ENCODE results near the gene LRRC8C.
"Not testable (repeated sequence)": the region's sequence is repeated elsewhere in the genome, so short reads cannot be mapped to it uniquely, and the experiment has no call there.

LRRC8C gene

GRCh38 chr1:89690595-89690994, 57.7 kb downstream of the LRRC8C start:
- DNase-seq, result no peak
- in situ Hi-C loops (cut with HindIII; ENCODE audit: low pct_ligation_motif_present, low pct_unique_long_range_greater_than_20kb, low sequenced_read_pairs), result no loop called here

- in situ Hi-C loops (cut with HindIII; ENCODE audit: low pct_ligation_motif_present, low pct_unique_long_range_greater_than_20kb, low sequenced_read_pairs), result no loop called here
- no peak for DNase-seq
Observed at GRCh38 chr1:89692601-89693521, 59.9 kb downstream of the LRRC8C start.

DNA sequence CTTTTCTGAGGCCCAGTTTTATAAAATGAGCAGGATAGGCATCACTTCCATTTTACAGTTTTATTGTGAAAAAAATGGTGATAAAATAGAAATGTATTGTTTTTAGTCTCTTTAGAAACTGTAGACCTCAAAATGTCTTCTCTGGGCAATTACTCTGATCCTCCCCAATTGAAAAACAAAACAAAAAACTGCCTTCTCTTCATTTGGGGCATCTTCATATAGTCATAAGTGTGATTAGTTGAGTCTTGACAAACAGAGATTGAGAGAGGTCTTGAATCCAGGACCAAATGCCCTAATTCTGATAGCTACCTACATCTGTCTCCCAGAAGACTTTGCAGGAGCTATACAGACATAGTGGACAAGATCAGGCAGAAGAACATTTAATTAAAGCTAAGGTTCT, 62.9 kb downstream of the LRRC8C start:
- in situ Hi-C loops (cut with HindIII; ENCODE audit: low pct_ligation_motif_present, low pct_unique_long_range_greater_than_20kb, low sequenced_read_pairs), result no loop called here
- DNase-seq, result no peak

DNA sequence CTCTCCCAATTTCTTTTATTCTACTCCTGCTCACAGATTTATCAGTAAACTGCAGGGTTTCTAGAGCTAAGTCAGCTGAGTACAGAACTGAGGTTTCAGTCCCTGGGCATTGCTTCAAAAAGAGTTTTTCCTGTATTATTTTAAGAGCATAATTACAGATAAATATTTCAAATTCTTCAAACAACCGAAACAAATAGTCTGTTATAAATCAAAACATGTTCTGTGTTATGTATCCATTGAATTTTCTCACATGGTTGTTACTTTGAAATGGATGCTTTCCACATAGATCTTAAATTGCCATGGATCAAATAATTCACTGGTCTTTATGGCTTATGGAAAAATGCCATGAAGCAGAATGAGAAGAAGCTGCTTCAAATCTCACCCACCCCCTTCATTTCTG, 64.5 kb downstream of the LRRC8C start:
- in situ Hi-C loops (cut with HindIII; ENCODE audit: low pct_ligation_motif_present, low pct_unique_long_range_greater_than_20kb, low sequenced_read_pairs), result no loop called here
- no peak for DNase-seq

GRCh38 chr1:89698020-89698560, 65.2 kb downstream of the LRRC8C start:
- DNase-seq, result no peak
- in situ Hi-C loops (cut with HindIII; ENCODE audit: low pct_ligation_motif_present, low pct_unique_long_range_greater_than_20kb, low sequenced_read_pairs), result no loop called here

DNA sequence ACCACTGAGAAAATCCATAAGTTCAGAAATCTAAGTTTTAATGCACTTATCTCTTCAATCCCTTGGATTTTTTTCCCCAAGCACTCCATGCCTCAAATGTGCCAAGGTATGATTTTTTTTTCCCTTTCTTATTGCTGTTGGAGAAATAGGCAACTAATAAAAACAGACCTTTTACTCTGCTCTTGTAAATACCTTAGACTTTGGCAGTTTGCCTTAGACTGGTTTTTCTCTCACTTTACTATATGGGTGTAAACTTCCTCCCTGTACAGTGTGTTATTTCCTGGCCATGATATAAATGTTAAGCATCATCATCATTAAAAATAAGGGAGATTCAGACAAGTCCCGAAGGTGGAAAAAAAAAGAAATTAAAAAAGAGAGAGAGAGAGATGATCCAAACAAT, 65.7 kb downstream of the LRRC8C start:
- in situ Hi-C loops (cut with HindIII; ENCODE audit: low pct_ligation_motif_present, low pct_unique_long_range_greater_than_20kb, low sequenced_read_pairs), result no loop called here

GRCh38 chr1:89699451-89699986, 66.6 kb downstream of the LRRC8C start:
- no peak for DNase-seq
- in situ Hi-C loops (cut with HindIII; ENCODE audit: low pct_ligation_motif_present, low pct_unique_long_range_greater_than_20kb, low sequenced_read_pairs), result no loop called here

More for the DNA sequence above, 65.7 kb downstream of the LRRC8C start:
- no peak for DNase-seq

GRCh38 chr1:89701746-89702241, 68.9 kb downstream of the LRRC8C start:
- DNase-seq, result no peak
- in situ Hi-C loops (cut with HindIII; ENCODE audit: low pct_ligation_motif_present, low pct_unique_long_range_greater_than_20kb, low sequenced_read_pairs), result no loop called here

DNA sequence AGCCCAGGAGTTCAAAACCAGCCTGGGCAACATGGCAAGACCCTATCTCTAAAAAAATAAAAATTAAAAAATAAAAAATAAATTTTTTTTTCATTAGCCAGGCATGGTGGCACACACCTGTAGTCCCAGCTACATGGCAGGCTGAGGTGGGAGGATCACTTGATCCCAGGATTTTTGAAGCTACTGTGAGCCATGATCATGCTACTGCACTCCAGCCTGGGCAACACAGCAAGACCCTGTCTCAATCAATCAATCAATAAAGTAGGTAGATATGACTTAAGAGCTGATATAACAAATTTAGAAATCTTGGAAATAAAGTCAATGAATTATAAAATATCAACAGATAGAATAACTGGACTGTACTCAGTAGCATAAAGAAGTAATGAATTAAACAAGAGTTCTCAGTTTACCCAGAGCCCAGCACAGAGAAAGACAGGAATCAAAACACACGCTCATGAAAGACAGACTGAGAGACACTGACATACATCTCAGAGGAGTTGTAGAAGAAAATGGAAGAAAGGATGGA, 69.7 kb downstream of the LRRC8C start:
- no peak for DNase-seq
- in situ Hi-C loops (cut with HindIII; ENCODE audit: low pct_ligation_motif_present, low pct_unique_long_range_greater_than_20kb, low sequenced_read_pairs), result no loop called here

GRCh38 chr1:89703469-89703868, 70.5 kb downstream of the LRRC8C start:
- in situ Hi-C loops (cut with HindIII; ENCODE audit: low pct_ligation_motif_present, low pct_unique_long_range_greater_than_20kb, low sequenced_read_pairs), result no loop called here
- DNase-seq, result no peak

GRCh38 chr1:89704014-89704413, 71.1 kb downstream of the LRRC8C start:
- in situ Hi-C loops (cut with HindIII; ENCODE audit: low pct_ligation_motif_present, low pct_unique_long_range_greater_than_20kb, low sequenced_read_pairs), result no loop called here
- DNase-seq, result no peak

DNA sequence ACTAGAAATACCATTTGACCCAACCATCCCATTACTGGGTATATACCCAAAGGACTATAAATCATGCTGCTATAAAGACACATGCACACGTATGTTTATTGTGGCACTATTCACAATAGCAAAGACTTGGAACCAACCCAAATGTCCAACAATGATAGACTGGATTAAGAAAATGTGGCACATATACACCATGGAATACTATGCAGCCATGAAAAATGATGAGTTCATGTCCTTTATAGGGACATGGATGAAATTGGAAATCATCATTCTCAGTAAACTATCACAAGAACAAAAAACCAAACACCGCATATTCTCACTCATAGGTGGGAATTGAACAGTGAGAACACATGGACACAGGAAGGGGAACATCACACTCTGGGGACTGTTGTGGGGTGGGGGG, 72.0 kb downstream of the LRRC8C start:
- in situ Hi-C loops (cut with HindIII; ENCODE audit: low pct_ligation_motif_present, low pct_unique_long_range_greater_than_20kb, low sequenced_read_pairs); DNase-seq: not testable (repeated sequence)

DNA sequence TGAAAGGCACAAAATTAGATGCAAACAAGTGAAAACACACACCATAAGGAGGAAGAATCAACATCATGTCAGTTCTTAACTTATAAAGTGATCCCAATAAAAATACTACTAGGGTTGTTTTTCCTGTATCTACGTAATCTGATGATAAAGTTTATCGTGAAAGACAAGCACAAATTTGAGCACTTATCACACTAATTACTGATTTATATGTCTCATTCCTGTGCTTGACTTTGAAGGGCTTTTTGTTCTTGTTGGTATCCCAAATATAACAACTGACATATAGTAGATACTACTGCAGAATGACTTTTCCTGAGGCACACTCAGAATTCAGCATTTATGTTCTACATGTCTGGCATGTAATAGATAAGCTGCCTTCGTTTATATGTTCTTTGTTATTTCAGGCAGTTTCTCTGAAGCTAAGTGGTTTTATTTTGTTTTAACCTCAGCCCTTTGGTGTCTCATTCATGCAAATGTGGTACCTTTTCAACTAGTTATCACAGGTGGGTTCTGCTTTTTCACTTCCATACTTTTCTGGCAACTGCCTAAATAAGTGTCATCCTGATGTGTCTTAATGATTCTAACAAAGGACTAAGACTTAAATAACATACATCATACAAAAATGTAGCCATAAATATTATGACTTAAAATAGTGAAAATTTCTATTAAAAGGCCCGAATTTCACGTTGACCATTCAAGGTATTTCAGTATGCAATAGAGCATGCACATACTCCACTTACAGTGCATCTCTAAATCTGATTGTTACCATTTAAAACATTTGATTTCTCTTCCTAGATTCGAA, 73.2 kb downstream of the LRRC8C start:
- in situ Hi-C loops (cut with HindIII; ENCODE audit: low pct_ligation_motif_present, low pct_unique_long_range_greater_than_20kb, low sequenced_read_pairs), result no loop called here
- no peak for DNase-seq

DNA sequence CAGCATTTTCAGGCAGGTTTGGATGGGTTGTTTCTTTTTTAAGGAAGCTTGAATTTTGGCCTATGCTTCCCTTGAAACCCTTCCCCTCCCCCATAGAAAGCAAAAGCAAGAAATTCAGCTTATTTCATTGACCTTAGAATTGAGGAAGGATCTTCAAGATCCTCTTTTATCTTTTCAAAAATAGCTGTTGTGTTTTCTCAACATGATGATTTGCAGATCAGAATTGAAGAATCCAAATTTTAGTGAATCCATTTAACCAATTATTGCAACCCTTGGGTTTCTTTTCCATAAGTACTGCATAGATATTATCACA, 73.7 kb downstream of the LRRC8C start:
- no peak for DNase-seq
- in situ Hi-C loops (cut with HindIII; ENCODE audit: low pct_ligation_motif_present, low pct_unique_long_range_greater_than_20kb, low sequenced_read_pairs), result no loop called here

DNA sequence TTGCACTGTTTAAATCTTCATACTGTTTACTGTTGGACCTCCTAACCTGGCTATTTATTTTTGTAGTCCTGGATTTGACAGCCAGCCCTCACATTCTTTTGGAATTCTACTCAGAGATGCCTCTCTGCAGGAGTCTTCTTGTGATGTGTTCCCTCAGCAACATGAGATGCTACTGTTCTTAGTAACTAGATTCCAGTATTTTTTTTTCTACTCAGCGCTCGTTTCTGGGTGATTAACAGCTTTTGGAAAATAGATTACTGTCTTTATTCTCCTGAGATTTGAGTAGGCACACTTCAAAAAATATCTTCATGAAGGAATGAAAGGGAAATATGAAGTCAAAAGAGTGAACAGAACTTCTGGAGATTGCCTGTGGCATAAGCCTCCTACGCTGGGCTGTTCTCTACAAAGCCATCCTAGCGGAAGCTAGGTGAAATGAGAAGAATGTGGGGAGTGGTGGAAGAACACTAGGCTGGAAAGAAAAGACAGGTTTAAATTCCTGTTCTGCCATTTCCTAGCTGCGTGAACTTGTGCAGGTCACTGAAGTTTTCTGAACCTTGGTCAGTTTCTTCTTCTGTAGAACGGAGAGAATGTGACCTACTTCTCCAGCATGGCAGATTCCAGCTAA, 75.9 kb downstream of the LRRC8C start:
- in situ Hi-C loops (cut with HindIII; ENCODE audit: low pct_ligation_motif_present, low pct_unique_long_range_greater_than_20kb, low sequenced_read_pairs), result no loop called here
- no peak for DNase-seq

- no peak for DNase-seq
- in situ Hi-C loops (cut with HindIII; ENCODE audit: low pct_ligation_motif_present, low pct_unique_long_range_greater_than_20kb, low sequenced_read_pairs), result no loop called here
Observed at GRCh38 chr1:89710498-89711139, 77.7 kb downstream of the LRRC8C start.

DNA sequence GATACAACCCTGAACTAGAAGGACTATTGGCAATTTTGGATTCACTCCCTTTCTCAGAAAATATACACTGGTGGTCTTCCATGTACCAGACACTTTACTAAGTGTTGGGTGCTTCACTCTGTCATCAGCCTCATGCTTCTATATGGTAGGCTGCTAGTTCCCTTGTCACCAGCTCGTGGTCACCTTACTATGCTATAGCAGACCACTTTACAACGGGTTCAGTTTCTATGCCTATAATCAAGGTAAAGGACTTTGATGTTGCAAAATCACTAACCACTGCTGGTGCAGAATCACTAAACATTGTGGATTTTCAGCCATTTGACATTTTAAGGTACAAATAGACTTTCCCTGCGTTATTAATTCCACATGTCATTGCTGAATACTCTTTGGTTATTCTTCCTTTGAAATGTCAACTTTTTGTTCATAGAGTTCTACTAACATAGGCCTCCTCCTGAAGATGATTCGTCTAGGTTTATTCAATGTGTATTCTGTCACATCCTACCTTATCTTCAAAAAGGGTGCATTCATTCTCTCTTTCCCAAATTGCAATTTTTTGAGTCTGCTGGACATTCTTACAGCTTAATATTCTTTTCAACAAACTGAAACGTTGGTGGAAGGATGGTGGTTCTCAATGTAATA, 78.3 kb downstream of the LRRC8C start:
- no peak for DNase-seq
- in situ Hi-C loops (cut with HindIII; ENCODE audit: low pct_ligation_motif_present, low pct_unique_long_range_greater_than_20kb, low sequenced_read_pairs), result no loop called here

GRCh38 chr1:89712420-89712819, 79.5 kb downstream of the LRRC8C start:
- no peak for DNase-seq
- in situ Hi-C loops (cut with HindIII; ENCODE audit: low pct_ligation_motif_present, low pct_unique_long_range_greater_than_20kb, low sequenced_read_pairs), result no loop called here

Measured in ACHN (cell line).